Mesothelial cell of epicardium (in vitro differentiated cells): Measurements from ENCODE around the gene ASB4. TPM values are rescaled to one million over a fixed set of nuclear protein-coding genes. Genes with fewer than 3 reads are reported as not detected.

Experiments used
- DNase-seq, 2 experiments: peaks; one replicate each; pipeline ENCODE4 v3.0.0; 2021; ENCODE audit warnings: low spot score in 2 of 2; ENCODE audit not compliant: unreplicated experiment in 2 of 2
- H3K27ac Mint-ChIP-seq: 2 replicates; pipeline ENCODE4 v1.8.0; 2021; ENCODE audit warnings: mixed read lengths
- H3K27me3 Mint-ChIP-seq: 2 replicates; pipeline ENCODE4 v1.8.0; 2021; ENCODE audit warnings: low read depth, mixed read lengths
- H3K36me3 Mint-ChIP-seq: 2 replicates; pipeline ENCODE4 v1.8.0; 2021; ENCODE audit warnings: mixed read lengths
- H3K4me1 Mint-ChIP-seq: 2 replicates; pipeline ENCODE4 v1.8.0; 2021; ENCODE audit warnings: mixed read lengths
- H3K4me3 Mint-ChIP-seq: 2 replicates; pipeline ENCODE4 v1.8.0; 2021; ENCODE audit warnings: mild to moderate bottlenecking, moderate library complexity, mixed read lengths
- H3K9me3 Mint-ChIP-seq: 2 replicates; pipeline ENCODE4 v1.8.0; 2021; ENCODE audit warnings: mixed read lengths
- CTCF ChIP-seq: fragments of 200-600 bp; sonication (generic); IDR thresholded peaks from one replicate; pipeline ENCODE4 v1.5.0; 2021; ENCODE audit warnings: antibody characterized with exemption; ENCODE audit not compliant: unreplicated experiment
- total RNA-seq: library from RNA; stranded (reverse); gene quantifications from 3 replicates; pipeline ENCODE4 v1.2.1, GENCODE V29; 2021

ASB4 gene
- total RNA-seq, 1 donor from 2014 or later: 0.29 TPM

GRCh38 chr7:95525503-95525902 is 39.8 kb downstream of the ASB4 start:
- no peak for TF ChIP-seq CTCF
- H3K4me1 Mint-ChIP-seq: peaks cover 1% of the 10 kb centered on the region
- no peaks in the 10 kb centered on the region for H3K9me3 Mint-ChIP-seq
- H3K27me3 Mint-ChIP-seq: peaks cover 19% of the 10 kb centered on the region
- no peaks in the 10 kb centered on the region for H3K36me3 Mint-ChIP-seq
- H3K27ac Mint-ChIP-seq: no peak overlapping the region
- no peak overlapping the region for H3K4me3 Mint-ChIP-seq
- DNase-seq: no peak

- Mint-ChIP-seq H3K9me3 (no peaks in the 10 kb centered on the region), H3K27me3 (peaks cover 19% of the 10 kb centered on the region), H3K4me1 (peaks cover 1% of the 10 kb centered on the region), H3K27ac (no peak overlapping the region), H3K4me3 (no peak overlapping the region), H3K36me3 (no peaks in the 10 kb centered on the region)
- no peak for DNase-seq
- no peak for TF ChIP-seq CTCF
These were observed 40.5 kb downstream of the ASB4 start for GRCh38 chr7:95526128-95526738.

GRCh38 chr7:95527033-95527775 is 41.5 kb downstream of the ASB4 start:
- peak; percentile 55 for TF ChIP-seq CTCF
- Mint-ChIP-seq H3K27me3 (peaks cover 19% of the 10 kb centered on the region), H3K4me3 (no peak overlapping the region), H3K27ac (no peak overlapping the region), H3K4me1 (peaks cover 1% of the 10 kb centered on the region), H3K36me3 (no peaks in the 10 kb centered on the region), H3K9me3 (no peaks in the 10 kb centered on the region)
- no peak for DNase-seq

- Mint-ChIP-seq H3K27ac (no peak overlapping the region), H3K4me3 (no peak overlapping the region), H3K27me3 (peaks cover 15% of the 10 kb centered on the region), H3K9me3 (no peaks in the 10 kb centered on the region), H3K4me1 (peaks cover 1% of the 10 kb centered on the region), H3K36me3 (no peaks in the 10 kb centered on the region)
- DNase-seq: no peak
- TF ChIP-seq CTCF: peak; percentile 20
These were observed 42.1 kb downstream of the ASB4 start for GRCh38 chr7:95527776-95528250.

- Mint-ChIP-seq H3K36me3 (no peaks in the 10 kb centered on the region), H3K27me3 (peaks cover 15% of the 10 kb centered on the region), H3K27ac (no peak overlapping the region), H3K4me3 (no peak overlapping the region), H3K4me1 (peaks cover 1% of the 10 kb centered on the region), H3K9me3 (no peaks in the 10 kb centered on the region)
- no peak for TF ChIP-seq CTCF
- DNase-seq: no peak
These were observed 44.0 kb downstream of the ASB4 start for GRCh38 chr7:95529701-95530100.
